Gastrocnemius medialis (tissue), 4 donors: ENCODE data around the gene TSPAN9. TPM values are rescaled to one million over a fixed set of nuclear protein-coding genes. Genes with fewer than 3 reads are reported as not detected.

Source experiments
- ATAC-seq, 2 donors: fragments of 150-250 bp; one replicate each; pipeline ENCODE4 v1.9.1; 2016
- DNase-seq, 2 donors: peaks; one replicate each; pipeline ENCODE4 v3.0.0-alpha.2; 2019
- H3K27ac ChIP-seq, 4 donors: fragments of 200-600 bp; sonication (generic); 1 replicate in 1 of 4; 2 replicates in 3 of 4; pipeline ENCODE4 v1.5.1; 2016 to 2018; ENCODE audit warnings: mild to moderate bottlenecking in 2 of 4, moderate library complexity in 1 of 4
- H3K27me3 ChIP-seq, 3 donors: fragments of 200-600 bp; sonication (generic) in 2 of 3; 1 replicate in 1 of 3; 2 replicates in 2 of 3; pipeline versions ENCODE4 v1.5.1 to v1.6.0; 2016 to 2019; ENCODE audit warnings: mild to moderate bottlenecking in 1 of 3, moderate library complexity in 1 of 3
- H3K36me3 ChIP-seq, 2 donors: fragments of 200-600 bp; sonication (generic) in 1 of 2; one replicate each; pipeline ENCODE4 v1.5.1; 2017 to 2018
- H3K4me1 ChIP-seq, 2 donors: fragments of 200-600 bp; sonication (generic) in 1 of 2; one replicate each; pipeline ENCODE4 v1.5.1; 2016 to 2017; ENCODE audit warnings: mild to moderate bottlenecking in 2 of 2
- H3K4me3 ChIP-seq, 4 donors: fragments of 200-600 bp; sonication (generic) in 3 of 4; 1 replicate in 1 of 4; 2 replicates in 3 of 4; pipeline ENCODE4 v1.5.1; 2016 to 2019; ENCODE audit warnings: mild to moderate bottlenecking in 2 of 4
- H3K9me3 ChIP-seq, 3 donors: fragments of 200-600 bp; sonication (generic) in 2 of 3; 1 replicate in 1 of 3; 2 replicates in 2 of 3; pipeline ENCODE4 v1.5.1; 2016 to 2019
- CTCF ChIP-seq, 5 experiments: fragments of 450-650 bp in 3 of 5; fragments of 200-600 bp in 2 of 5; sonication (generic) in 2 of 5; IDR thresholded peaks in 4 of 5; conservative IDR thresholded peaks in 1 of 5; 1 replicate in 4 of 5; 2 replicates in 1 of 5; pipeline ENCODE4 v1.5.1; 2016 to 2019; ENCODE audit warnings: antibody characterized with exemption in 5 of 5, mild to moderate bottlenecking in 3 of 5, moderate library complexity in 3 of 5
- POLR2A ChIP-seq, 2 donors: fragments of 450-650 bp; IDR thresholded peaks; one replicate each; pipeline ENCODE4 v1.6.1; 2017; ENCODE audit warnings: antibody characterized with exemption in 2 of 2, mild to moderate bottlenecking in 2 of 2, moderate library complexity in 2 of 2
- in situ Hi-C, 4 donors: fragments of 200-750 bp; cut with MboI; loops; one replicate each; pipeline versions ENCODE4 v1.15.0 to v1.8.0; 2017; ENCODE audit warnings: low sequenced_read_pairs in 4 of 4
- intact Hi-C: fragments of 100-400 bp; cut with DNase I; formaldehyde crosslinking; loops from one replicate; pipeline ENCODE4 v1.15.1; 2023; ENCODE audit warnings: low total_unique reads
- total RNA-seq, 4 donors: library from RNA; depleted of rRNA; stranded (reverse); fragments of >200 nt; gene quantifications; one replicate each; pipeline versions ENCODE4 v1.1.0 to v1.2.3, GENCODE V29; 2016

TSPAN9 gene
- total RNA-seq, 4 donors from 2014 or later: 4.7 to 9.4 (median 7.4) TPM

- Histone ChIP-seq H3K4me3 (no peak overlapping the region), H3K27me3 (no peaks in the 10 kb centered on the region), H3K4me1 (peaks cover 14 to 26% of the 10 kb centered on the region in 2 donors), H3K36me3 (peaks cover 0 to 27% of the 10 kb centered on the region in 2 donors), H3K27ac (no peak overlapping the region), H3K9me3 (no peaks in the 10 kb centered on the region)
- in situ Hi-C loops (loop anchor here in 1 of 4 donors (25.0 kb wide), 1 partner anchor 153 kb away; the partner anchor contains the start of genes FOXM1, RHNO1 and TULP3), intact Hi-C loops (loop anchor here (10.0 kb wide), 1 partner anchor 185 kb away; the partner anchor contains the start of gene TEX52)
- no peak for ATAC-seq
- DNase-seq: no peak
- TF ChIP-seq POLR2A (IDR thresholded peaks at IDR 0.05) (no peak), CTCF (IDR thresholded peaks at IDR 0.05 in 4 of 5, conservative IDR thresholded peaks at IDR 0.05 in 1 of 5) (no peak)
Observed at GRCh38 chr12:3040026-3040656, 37.0 kb upstream of the TSPAN9 start.

DNA sequence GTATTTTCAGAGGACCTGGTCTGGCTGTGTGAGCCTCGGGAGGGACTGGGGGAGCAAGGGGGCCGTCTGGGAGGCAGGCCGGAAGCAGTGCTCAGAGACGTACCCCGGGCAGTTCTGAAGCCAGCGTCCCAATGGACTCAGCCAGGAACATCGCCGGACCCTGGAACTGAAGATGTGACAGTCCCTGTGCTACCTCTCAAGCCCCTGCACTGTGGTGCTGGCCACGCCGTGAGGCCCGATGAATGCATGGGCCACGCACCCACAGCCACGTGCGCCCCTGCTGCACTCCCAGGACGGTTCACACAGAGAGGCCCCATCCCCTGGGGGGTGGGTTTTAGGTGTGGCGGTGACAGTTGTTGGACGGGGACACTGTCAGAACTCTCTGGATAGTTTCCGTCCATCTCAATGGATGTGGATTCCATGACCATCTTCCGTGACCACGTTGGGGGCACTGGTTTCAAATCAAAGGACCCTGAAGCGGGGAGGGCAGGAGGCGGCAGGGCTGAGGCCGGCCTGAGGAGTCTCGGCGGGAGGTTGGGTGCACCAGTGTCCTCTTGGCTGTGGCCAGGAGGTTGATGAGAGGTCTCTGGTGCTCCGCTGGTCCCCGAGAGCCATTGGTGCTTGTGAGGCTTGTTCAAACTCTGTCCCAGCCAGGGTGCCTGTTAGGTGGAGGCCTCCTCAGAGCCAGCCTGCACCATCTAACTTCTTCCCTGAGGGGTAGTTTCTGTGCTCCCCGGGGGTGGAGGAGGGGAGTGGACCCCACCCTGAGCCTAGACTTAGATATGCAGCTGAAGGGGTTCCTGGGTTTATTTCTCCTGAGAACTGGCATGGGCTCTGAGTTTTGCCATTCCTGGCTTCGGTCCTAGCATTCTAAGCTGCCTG is 36.3 kb upstream of the TSPAN9 start:
- ATAC-seq (no peak), DNase-seq (peak in 1 of 2 donors; percentile 11)
- H3K4me3 ChIP-seq: no peak overlapping the region
- no peaks in the 10 kb centered on the region for H3K27me3 ChIP-seq
- no peaks in the 10 kb centered on the region for H3K9me3 ChIP-seq
- no peak for TF ChIP-seq POLR2A (IDR thresholded peaks at IDR 0.05)
- TF ChIP-seq CTCF (IDR thresholded peaks at IDR 0.05 in 4 of 5, conservative IDR thresholded peaks at IDR 0.05 in 1 of 5): no peak
- peaks cover 14 to 29% of the 10 kb centered on the region in 2 donors for H3K4me1 ChIP-seq
- peaks cover 0 to 27% of the 10 kb centered on the region in 2 donors for H3K36me3 ChIP-seq
- in situ Hi-C loops: loop anchor here in 1 of 4 donors (25.0 kb wide), 1 partner anchor 154 kb away; the partner anchor contains the start of genes FOXM1, RHNO1 and TULP3
- intact Hi-C loops: loop anchor here (10.0 kb wide), 1 partner anchor 186 kb away; the partner anchor contains the start of gene TEX52
- H3K27ac ChIP-seq: no peak overlapping the region

DNA sequence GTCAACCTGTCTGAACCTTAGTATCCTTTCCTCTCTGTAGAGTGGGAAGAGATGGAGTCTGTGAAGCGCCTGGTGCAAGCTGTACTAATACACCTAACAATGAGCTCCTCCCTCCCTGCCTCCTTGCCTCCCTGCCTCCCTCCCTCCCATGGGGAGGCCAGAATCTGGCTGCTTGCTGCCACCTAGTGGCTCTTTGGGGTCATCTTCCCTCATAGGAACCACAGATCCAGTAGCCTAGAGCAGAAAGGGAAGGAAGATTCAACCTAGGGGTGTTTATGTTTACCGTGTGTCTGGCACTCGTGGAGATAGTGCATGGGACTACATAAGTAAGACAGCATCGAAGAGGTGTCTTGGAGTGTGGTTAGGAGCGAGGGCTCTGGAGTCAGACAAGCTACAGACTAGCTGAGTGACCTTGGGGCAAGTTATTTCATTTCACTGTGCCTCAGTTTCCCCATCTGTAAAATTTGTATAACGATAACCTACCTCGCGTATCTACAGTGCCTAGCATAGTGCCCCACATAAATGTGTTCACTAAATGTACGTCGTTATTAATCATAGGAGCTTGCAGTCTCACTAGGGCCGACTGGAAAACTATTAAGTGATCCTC is 35.5 kb upstream of the TSPAN9 start:
- Histone ChIP-seq H3K36me3 (peaks cover 0 to 27% of the 10 kb centered on the region in 2 donors), H3K9me3 (no peaks in the 10 kb centered on the region), H3K27ac (peak overlapping the region in 3 of 4 donors; percentile 4 to 62 (median 39)), H3K27me3 (no peaks in the 10 kb centered on the region), H3K4me3 (no peak overlapping the region), H3K4me1 (peaks cover 20 to 35% of the 10 kb centered on the region in 2 donors)
- TF ChIP-seq POLR2A (IDR thresholded peaks at IDR 0.05): no peak
- peak; percentile 48 to 79 (median 64) for TF ChIP-seq CTCF (IDR thresholded peaks at IDR 0.05 in 4 of 5, conservative IDR thresholded peaks at IDR 0.05 in 1 of 5)
- DNase-seq: peak in 1 of 2 donors; percentile 69
- ATAC-seq: peak; percentile 57 to 67
- in situ Hi-C loops: loop anchor here in 1 of 4 donors (25.0 kb wide), 1 partner anchor 154 kb away; the partner anchor contains the start of genes FOXM1, RHNO1 and TULP3
- intact Hi-C loops: loop anchor here (10.0 kb wide), 1 partner anchor 187 kb away; the partner anchor contains the start of gene TEX52

DNA sequence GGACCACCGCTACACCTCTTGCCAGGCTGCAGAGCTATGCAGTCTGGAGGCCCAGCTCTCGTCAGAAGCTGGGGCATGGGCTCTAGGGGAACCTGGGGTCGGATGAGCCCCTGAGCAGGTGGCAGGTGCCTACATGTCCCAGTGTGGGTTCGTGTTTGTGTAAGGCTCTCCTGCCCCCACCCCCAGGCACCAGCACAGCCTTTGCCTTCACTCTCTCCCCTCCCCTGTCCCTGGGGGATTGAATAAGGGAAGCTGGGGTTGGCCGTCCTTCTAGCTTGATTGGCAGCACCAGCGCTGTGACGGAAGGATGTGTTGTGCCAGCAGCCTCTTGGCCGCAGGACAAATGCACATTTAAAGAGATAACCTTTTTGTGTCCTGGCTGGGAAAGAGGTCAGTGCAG is 34.8 kb upstream of the TSPAN9 start:
- peaks cover 25 to 41% of the 10 kb centered on the region in 2 donors for H3K4me1 ChIP-seq
- intact Hi-C loops (loop anchor here (10.0 kb wide), 1 partner anchor 188 kb away; the partner anchor contains the start of gene TEX52), in situ Hi-C loops (loop anchor here in 1 of 4 donors (25.0 kb wide), 1 partner anchor 155 kb away; the partner anchor contains the start of genes FOXM1, RHNO1 and TULP3)
- no peak overlapping the region for H3K4me3 ChIP-seq
- no peaks in the 10 kb centered on the region for H3K27me3 ChIP-seq
- no peaks in the 10 kb centered on the region for H3K9me3 ChIP-seq
- H3K27ac ChIP-seq: peak overlapping the region; percentile 4 to 62 (median 48)
- peak; percentile 60 to 75 for DNase-seq
- H3K36me3 ChIP-seq: peaks cover 0 to 24% of the 10 kb centered on the region in 2 donors
- ATAC-seq: peak; percentile 29 to 45
- TF ChIP-seq CTCF (IDR thresholded peaks at IDR 0.05 in 4 of 5, conservative IDR thresholded peaks at IDR 0.05 in 1 of 5): no peak
- peak in 1 of 2 donors; percentile 11 for TF ChIP-seq POLR2A (IDR thresholded peaks at IDR 0.05)
